MM.1S (cell line): ENCODE results near the gene CEL.

Experiments
- DNase-seq: peaks from one replicate; pipeline ENCODE4 v3.0.0-alpha.2; 2015
- H2AFZ ChIP-seq: fragments of 300-600 bp; sonication (generic); 2 replicates; pipeline ENCODE4 v1.6.0; 2016; ENCODE audit warnings: antibody characterized with exemption, low read length
- H3F3A ChIP-seq: fragments of 300-600 bp; sonication (generic); 2 replicates; pipeline ENCODE4 v1.6.1; 2016; ENCODE audit warnings: mild to moderate bottlenecking, antibody characterized with exemption, low read length, moderate library complexity, mixed read lengths; ENCODE audit not compliant: insufficient read depth
- H3K27ac ChIP-seq: fragments of 300-600 bp; sonication (generic); 2 replicates; pipeline ENCODE4 v1.5.1; 2016; ENCODE audit warnings: mild to moderate bottlenecking, low read length
- H3K27me3 ChIP-seq: fragments of 300-600 bp; sonication (generic); replicated peaks from 2 replicates; pipeline ENCODE4 v1.6.0; 2016; ENCODE audit warnings: low read length; ENCODE audit not compliant: insufficient read depth
- H3K36me3 ChIP-seq: fragments of 300-600 bp; sonication (generic); replicated peaks from 2 replicates; pipeline ENCODE4 v1.6.1; 2016; ENCODE audit warnings: mild to moderate bottlenecking, low read length, mixed read lengths; ENCODE audit not compliant: insufficient read depth
- H3K4me1 ChIP-seq: fragments of 300-600 bp; sonication (generic); 2 replicates; pipeline ENCODE4 v1.6.1; 2016; ENCODE audit warnings: low read length, mixed read lengths
- H3K4me2 ChIP-seq: fragments of 300-600 bp; sonication (generic); 2 replicates; pipeline ENCODE4 v1.6.0; 2016; ENCODE audit warnings: low read depth, low read length
- H3K4me3 ChIP-seq: fragments of 300-600 bp; sonication (generic); 2 replicates; pipeline ENCODE4 v1.5.1; 2016; ENCODE audit warnings: low read length, mixed read lengths
- H3K79me2 ChIP-seq: fragments of 300-600 bp; sonication (generic); 2 replicates; pipeline ENCODE4 v1.6.1; 2016; ENCODE audit warnings: mixed run types, low read length, mixed read lengths
- H3K9ac ChIP-seq: fragments of 300-600 bp; sonication (generic); 2 replicates; pipeline ENCODE4 v1.6.1; 2016; ENCODE audit warnings: low read length, mixed read lengths
- H3K9me2 ChIP-seq: fragments of 300-600 bp; sonication (generic); replicated peaks from 2 replicates; pipeline ENCODE4 v1.6.1; 2016; ENCODE audit warnings: mild to moderate bottlenecking, low read length, mixed read lengths; ENCODE audit not compliant: insufficient read depth
- H3K9me3 ChIP-seq: fragments of 300-600 bp; sonication (generic); replicated peaks from 2 replicates; pipeline ENCODE4 v1.6.1; 2016; ENCODE audit warnings: mild to moderate bottlenecking, low read length, mixed read lengths; ENCODE audit not compliant: insufficient read depth
- H4K20me1 ChIP-seq: fragments of 300-600 bp; sonication (generic); 2 replicates; pipeline ENCODE4 v1.6.1; 2016; ENCODE audit warnings: mild to moderate bottlenecking, low read length, moderate library complexity, mixed read lengths; ENCODE audit not compliant: insufficient read depth
- EZH2 ChIP-seq: fragments of 300-600 bp; sonication (generic); optimal IDR thresholded peaks from 2 replicates; pipeline ENCODE3; 2017; ENCODE audit warnings: low read depth, mild to moderate bottlenecking, antibody characterized with exemption, low read length, mixed read lengths
- EZH2phosphoT487 ChIP-seq: fragments of 300-600 bp; sonication (generic); IDR thresholded peaks from 2 replicates; pipeline ENCODE4 v1.6.1; 2018; ENCODE audit warnings: antibody characterized with exemption, low read length
- TF ChIP-seq, protein P1 (sequence below): fragments of 300-600 bp; sonication (generic); IDR thresholded peaks from 2 replicates; pipeline ENCODE4 v1.5.1; 2016; ENCODE audit warnings: antibody characterized with exemption, low read length, mixed read lengths

CEL gene

DNA sequence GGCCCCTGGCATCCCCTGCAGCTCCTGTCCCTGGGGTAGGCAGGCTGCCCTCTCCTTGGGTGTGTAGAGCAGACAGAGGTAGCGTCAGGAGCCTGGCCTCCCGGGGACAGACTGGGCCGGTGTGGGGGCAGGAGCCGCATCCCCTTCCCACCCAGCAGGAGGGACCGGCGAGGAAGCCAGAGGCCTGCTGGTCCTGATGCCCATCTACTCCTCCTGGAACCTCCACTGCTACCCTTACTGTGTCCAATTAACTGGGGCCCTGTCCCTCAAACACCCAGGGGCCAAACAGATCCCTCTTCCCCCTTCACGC lies 43.6 kb downstream of the CEL start:
- no peaks in the 10 kb centered on the region for H4K20me1 ChIP-seq
- no peaks in the 10 kb centered on the region for H3K4me1 ChIP-seq
- DNase-seq = no peak
- H3K4me2 ChIP-seq = no peak overlapping the region
- H3F3A ChIP-seq = no peaks in the 10 kb centered on the region
- no peak overlapping the region for H3K4me3 ChIP-seq
- no peaks in the 10 kb centered on the region for H3K79me2 ChIP-seq
- no peaks in the 10 kb centered on the region for H3K27me3 ChIP-seq
- H3K36me3 ChIP-seq = no peaks in the 10 kb centered on the region
- H3K9me2 ChIP-seq = no peaks in the 10 kb centered on the region
- TF ChIP-seq, protein P1, sequence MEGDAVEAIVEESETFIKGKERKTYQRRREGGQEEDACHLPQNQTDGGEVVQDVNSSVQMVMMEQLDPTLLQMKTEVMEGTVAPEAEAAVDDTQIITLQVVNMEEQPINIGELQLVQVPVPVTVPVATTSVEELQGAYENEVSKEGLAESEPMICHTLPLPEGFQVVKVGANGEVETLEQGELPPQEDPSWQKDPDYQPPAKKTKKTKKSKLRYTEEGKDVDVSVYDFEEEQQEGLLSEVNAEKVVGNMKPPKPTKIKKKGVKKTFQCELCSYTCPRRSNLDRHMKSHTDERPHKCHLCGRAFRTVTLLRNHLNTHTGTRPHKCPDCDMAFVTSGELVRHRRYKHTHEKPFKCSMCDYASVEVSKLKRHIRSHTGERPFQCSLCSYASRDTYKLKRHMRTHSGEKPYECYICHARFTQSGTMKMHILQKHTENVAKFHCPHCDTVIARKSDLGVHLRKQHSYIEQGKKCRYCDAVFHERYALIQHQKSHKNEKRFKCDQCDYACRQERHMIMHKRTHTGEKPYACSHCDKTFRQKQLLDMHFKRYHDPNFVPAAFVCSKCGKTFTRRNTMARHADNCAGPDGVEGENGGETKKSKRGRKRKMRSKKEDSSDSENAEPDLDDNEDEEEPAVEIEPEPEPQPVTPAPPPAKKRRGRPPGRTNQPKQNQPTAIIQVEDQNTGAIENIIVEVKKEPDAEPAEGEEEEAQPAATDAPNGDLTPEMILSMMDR = no peak
- TF ChIP-seq EZH2 (no peak), EZH2phosphoT487 (no peak)
- no peak overlapping the region for H3K9ac ChIP-seq
- no peak overlapping the region for H2AFZ ChIP-seq
- H3K9me3 ChIP-seq = no peaks in the 10 kb centered on the region
- no peak overlapping the region for H3K27ac ChIP-seq

DNA sequence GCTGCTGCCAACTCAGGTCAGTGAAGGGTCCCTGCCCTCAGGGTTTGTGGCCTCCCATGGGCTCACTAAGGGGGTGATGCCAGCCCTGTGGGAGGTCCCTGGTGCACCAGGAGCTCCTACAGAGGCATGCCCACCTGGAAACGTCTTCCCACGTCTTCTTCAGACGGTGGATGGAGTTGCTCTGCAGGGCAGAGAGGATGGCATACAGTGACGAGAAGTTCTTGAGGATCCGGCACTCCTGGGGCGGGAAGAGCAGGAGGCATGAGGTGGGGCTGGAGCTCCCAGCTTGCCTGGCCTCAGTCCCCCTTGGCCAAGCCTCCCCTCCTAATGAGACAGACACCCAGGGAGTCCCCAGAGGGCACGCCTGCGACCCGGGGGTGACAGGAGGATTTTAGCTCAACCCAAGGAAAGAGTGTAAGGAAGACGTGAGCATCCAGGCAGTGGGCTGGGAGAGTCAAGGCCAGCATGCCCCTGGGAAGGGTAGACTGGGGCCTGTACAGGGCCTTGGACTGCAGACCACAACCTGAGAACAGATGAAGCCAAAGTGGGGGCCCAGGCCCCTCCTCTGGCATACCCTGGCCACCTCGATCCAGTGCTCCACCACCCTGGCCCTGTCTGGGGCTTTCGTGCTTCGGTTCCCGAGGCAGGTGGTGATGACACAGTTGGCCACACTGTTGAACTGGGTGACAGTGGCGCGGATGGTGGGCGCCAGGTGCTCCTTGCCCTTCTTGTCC lies 44.9 kb downstream of the CEL start:
- Histone ChIP-seq H3K36me3 (no peaks in the 10 kb centered on the region), H3K4me2 (no peak overlapping the region), H4K20me1 (no peaks in the 10 kb centered on the region), H3K4me3 (no peak overlapping the region), H3K9me2 (no peaks in the 10 kb centered on the region), H3K4me1 (no peaks in the 10 kb centered on the region), H3K27ac (no peak overlapping the region), H3K9me3 (no peaks in the 10 kb centered on the region), H3K9ac (no peak overlapping the region), H3K27me3 (no peaks in the 10 kb centered on the region), H2AFZ (no peak overlapping the region), H3K79me2 (no peaks in the 10 kb centered on the region), H3F3A (no peaks in the 10 kb centered on the region)
- TF ChIP-seq EZH2 (no peak), EZH2phosphoT487 (no peak)
- TF ChIP-seq, protein P1 = no peak
- DNase-seq = no peak

DNA sequence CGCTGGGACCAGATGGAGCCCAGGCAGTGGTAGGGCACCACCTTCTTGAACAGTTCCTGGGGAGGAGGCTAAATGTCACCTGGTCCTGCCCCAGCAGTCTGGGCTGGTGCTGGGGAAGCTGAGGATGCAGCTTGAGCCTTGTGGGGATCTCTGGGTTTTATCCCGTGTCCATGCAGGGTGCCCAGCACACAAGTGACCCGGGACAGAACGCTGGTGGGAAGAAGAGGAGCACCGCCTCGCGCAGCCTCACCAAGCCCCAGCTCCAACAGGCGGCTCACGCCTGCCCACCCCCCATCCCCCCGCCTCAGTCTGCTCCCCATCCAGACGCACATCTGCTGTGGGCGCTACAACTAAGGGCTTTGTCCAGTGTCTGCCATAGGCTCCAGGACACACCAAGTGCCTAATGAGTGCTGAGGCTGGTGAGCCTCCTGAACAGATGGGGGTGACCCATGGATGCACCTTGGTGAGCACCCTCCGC lies 45.5 kb downstream of the CEL start:
- no peak overlapping the region for H3K4me2 ChIP-seq
- no peak overlapping the region for H3K27ac ChIP-seq
- no peak overlapping the region for H3K9ac ChIP-seq
- H3K27me3 ChIP-seq = no peaks in the 10 kb centered on the region
- H2AFZ ChIP-seq = no peak overlapping the region
- H3K9me3 ChIP-seq = no peaks in the 10 kb centered on the region
- DNase-seq = no peak
- no peak for TF ChIP-seq EZH2
- TF ChIP-seq, protein P1 = no peak
- TF ChIP-seq EZH2phosphoT487 = no peak
- H3K4me3 ChIP-seq = no peak overlapping the region
- H3F3A ChIP-seq = no peaks in the 10 kb centered on the region
- H3K9me2 ChIP-seq = no peaks in the 10 kb centered on the region
- no peaks in the 10 kb centered on the region for H3K4me1 ChIP-seq
- H3K79me2 ChIP-seq = no peaks in the 10 kb centered on the region
- no peaks in the 10 kb centered on the region for H4K20me1 ChIP-seq
- H3K36me3 ChIP-seq = no peaks in the 10 kb centered on the region
